ENCODE results near the gene RAB31. TPM values are rescaled to one million over a fixed set of nuclear protein-coding genes. Genes with fewer than 3 reads are reported as not detected.

Gene RAB31
- total RNA-seq, 1 donor from 2014 or later, result 44.2 TPM

DNA sequence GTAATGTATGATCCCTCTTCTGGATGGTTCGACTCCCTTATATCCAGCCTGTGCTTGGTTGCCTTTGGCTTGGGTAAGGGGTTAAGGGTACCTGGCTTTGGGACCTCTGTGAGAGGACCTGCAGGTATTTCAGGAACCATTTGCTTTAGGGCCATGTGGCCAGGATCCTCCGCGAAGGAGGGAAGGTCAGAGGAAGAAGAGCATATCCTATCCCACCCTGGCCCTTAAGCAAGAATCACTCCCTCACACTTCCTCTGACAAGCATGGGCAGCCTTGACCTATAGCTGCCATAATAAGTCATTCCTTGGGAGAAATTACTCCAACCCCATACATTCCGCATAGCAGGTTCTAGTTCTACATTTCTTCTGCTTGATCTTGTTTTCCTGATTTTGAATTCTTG, 118.6 kb downstream of the RAB31 start:
- Histone ChIP-seq H3K4me3 (ENCODE audit: low read depth, low read length) (no peak overlapping the region), H3K27me3 (ENCODE audit: control insufficient read depth, insufficient read depth, low read length) (no peaks in the 10 kb centered on the region), H3K36me3 (ENCODE audit: control insufficient read depth, insufficient read depth, low read length) (no peaks in the 10 kb centered on the region)
- DNase-seq (ENCODE audit: low read depth), result no peak
- TF ChIP-seq CTCF (IDR thresholded peaks at IDR 0.05; ENCODE audit: insufficient read depth, low read length, poor library complexity, severe bottlenecking), result no peak

- TF ChIP-seq CTCF (IDR thresholded peaks at IDR 0.05; ENCODE audit: insufficient read depth, low read length, poor library complexity, severe bottlenecking), result no peak
- no peak for DNase-seq (ENCODE audit: low read depth)
- Histone ChIP-seq H3K4me3 (ENCODE audit: low read depth, low read length) (no peak overlapping the region), H3K27me3 (ENCODE audit: control insufficient read depth, insufficient read depth, low read length) (no peaks in the 10 kb centered on the region), H3K36me3 (ENCODE audit: control insufficient read depth, insufficient read depth, low read length) (no peaks in the 10 kb centered on the region)
Observed at GRCh38 chr18:9827211-9827792, 119.2 kb downstream of the RAB31 start.

DNA sequence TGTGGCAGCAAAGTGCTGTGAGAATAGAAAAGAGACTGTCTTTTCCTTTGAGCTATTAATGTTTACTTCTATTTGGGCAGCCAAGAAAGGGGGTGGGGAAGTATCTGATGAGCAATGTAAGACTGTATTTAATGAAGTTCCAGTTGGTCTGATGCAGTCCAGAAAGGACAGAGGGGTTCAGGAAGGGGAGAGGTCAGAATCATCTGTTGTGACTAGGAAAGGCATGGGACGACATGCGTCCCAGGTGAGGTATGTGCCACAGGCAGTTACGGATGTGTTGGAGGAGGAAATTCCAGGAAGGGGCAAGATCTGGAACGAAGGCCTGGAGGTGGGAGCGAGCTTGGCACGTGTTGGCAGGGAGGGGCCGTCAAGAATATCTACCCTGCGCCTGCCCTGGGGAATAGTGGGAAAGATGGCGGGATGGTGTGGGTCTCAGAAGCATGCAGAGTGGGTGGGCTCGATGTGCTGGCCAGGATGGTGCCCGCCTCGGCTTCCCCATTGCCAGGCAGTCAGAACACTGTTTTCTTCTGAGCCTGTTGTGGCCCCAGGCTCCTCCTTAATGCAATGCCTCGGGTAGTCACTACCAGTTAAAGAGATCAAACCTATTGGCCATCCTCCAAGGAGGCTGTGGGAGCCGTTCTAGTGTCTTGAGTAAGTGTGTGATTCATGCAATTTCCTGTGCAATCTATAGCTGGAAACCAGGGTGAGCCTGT, 119.8 kb downstream of the RAB31 start:
- Histone ChIP-seq H3K36me3 (ENCODE audit: control insufficient read depth, insufficient read depth, low read length) (no peaks in the 10 kb centered on the region), H3K27me3 (ENCODE audit: control insufficient read depth, insufficient read depth, low read length) (no peaks in the 10 kb centered on the region), H3K4me3 (ENCODE audit: low read depth, low read length) (no peak overlapping the region)
- TF ChIP-seq CTCF (IDR thresholded peaks at IDR 0.05; ENCODE audit: insufficient read depth, low read length, poor library complexity, severe bottlenecking), result no peak
- peak; percentile 87 for DNase-seq (ENCODE audit: low read depth)

DNA sequence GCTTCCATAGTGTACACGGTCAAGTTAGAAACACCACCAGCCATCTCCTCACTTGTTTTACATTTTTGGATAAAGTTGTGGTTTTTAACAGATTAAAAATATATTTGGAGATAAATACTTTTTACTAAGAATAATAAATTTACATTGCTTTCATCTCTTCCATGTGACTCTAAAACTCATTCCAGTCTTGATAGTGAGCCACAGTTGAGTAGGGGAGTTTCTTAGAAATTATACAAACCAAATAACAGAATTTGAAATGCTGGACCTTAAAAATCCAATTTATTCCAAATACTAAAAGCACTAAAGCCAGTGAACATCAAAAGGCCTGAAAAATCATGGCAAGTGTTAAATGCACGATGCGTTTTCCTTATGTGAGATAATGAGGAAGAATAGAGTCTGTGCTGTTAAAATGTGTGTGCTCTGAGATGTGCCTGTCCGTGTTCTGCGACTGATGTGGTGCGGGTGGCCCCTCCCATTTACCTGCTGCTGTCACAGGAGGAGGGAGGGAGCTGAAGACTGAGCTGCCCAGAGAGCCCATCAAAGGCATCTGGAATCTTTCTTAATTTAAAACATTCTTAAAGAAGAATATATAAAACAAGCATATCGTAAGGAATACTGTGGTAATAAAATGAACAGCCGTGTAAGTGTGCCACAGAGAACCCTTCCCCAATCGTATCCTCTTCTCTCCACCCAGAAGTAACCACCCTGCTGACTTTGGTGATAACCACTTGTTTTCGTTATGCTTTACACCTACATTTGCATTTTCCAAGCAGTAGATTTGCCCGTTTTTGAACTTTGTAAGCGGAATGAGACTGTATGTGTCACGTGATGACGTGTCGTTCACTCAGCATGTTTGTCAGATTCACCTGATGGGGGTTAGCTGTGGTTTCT, 120.7 kb downstream of the RAB31 start:
- DNase-seq (ENCODE audit: low read depth), result no peak
- Histone ChIP-seq H3K27me3 (ENCODE audit: control insufficient read depth, insufficient read depth, low read length) (no peaks in the 10 kb centered on the region), H3K36me3 (ENCODE audit: control insufficient read depth, insufficient read depth, low read length) (no peaks in the 10 kb centered on the region), H3K4me3 (ENCODE audit: low read depth, low read length) (no peak overlapping the region)
- TF ChIP-seq CTCF (IDR thresholded peaks at IDR 0.05; ENCODE audit: insufficient read depth, low read length, poor library complexity, severe bottlenecking), result no peak

DNA sequence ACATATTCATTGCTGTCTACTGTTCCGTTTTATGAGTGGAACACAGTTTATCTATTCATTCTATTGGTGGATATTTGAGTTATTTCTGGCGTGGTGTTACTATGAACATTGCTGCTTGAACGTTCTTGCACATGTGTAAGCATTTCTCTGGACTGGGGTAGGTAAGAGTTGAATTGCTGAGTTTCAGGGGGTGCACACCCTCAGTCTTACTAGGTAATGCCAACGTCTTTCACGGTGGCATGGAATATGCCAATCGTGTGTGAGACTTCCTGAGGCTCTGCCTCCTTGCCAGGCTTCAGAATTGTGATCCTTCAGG, 121.3 kb downstream of the RAB31 start:
- Histone ChIP-seq H3K4me3 (ENCODE audit: low read depth, low read length) (no peak overlapping the region), H3K36me3 (ENCODE audit: control insufficient read depth, insufficient read depth, low read length) (no peaks in the 10 kb centered on the region), H3K27me3 (ENCODE audit: control insufficient read depth, insufficient read depth, low read length) (no peaks in the 10 kb centered on the region)
- no peak for DNase-seq (ENCODE audit: low read depth)
- no peak for TF ChIP-seq CTCF (IDR thresholded peaks at IDR 0.05; ENCODE audit: insufficient read depth, low read length, poor library complexity, severe bottlenecking)
